ENCODE data around the gene GPR26.

GPR26 gene

GRCh38 chr10:123648595-123648994 lies 17.6 kb upstream of the GPR26 start:
- no peak overlapping the region for H3K4me3 ChIP-seq (ENCODE audit: low read length)
- no peaks in the 10 kb centered on the region for H3K27me3 ChIP-seq (ENCODE audit: insufficient read depth, low read length)
- no peak overlapping the region for H3K9ac ChIP-seq (ENCODE audit: low read depth, low read length)
- 44% methylated on average over 2 of the region's 2 CpGs for WGBS
- H3K4me1 ChIP-seq (ENCODE audit: insufficient read depth, low read length): no peaks in the 10 kb centered on the region
- H3K27ac ChIP-seq (ENCODE audit: low read depth, low read length): no peak overlapping the region
- H3K9me3 ChIP-seq (ENCODE audit: insufficient read depth, low read depth, low read length): no peaks in the 10 kb centered on the region
- no peaks in the 10 kb centered on the region for H3K36me3 ChIP-seq (ENCODE audit: insufficient read depth, low read length)

- 93% methylated on average over 4 of the region's 4 CpGs for WGBS
- no peaks in the 10 kb centered on the region for H3K36me3 ChIP-seq (ENCODE audit: insufficient read depth, low read length)
- H3K27ac ChIP-seq (ENCODE audit: low read depth, low read length): no peak overlapping the region
- no peaks in the 10 kb centered on the region for H3K27me3 ChIP-seq (ENCODE audit: insufficient read depth, low read length)
- H3K9me3 ChIP-seq (ENCODE audit: insufficient read depth, low read depth, low read length): peaks cover 4% of the 10 kb centered on the region; the same call in 1 of the 2 replicates
- no peaks in the 10 kb centered on the region for H3K4me1 ChIP-seq (ENCODE audit: insufficient read depth, low read length)
- H3K4me3 ChIP-seq (ENCODE audit: low read length): no peak overlapping the region
- no peak overlapping the region for H3K9ac ChIP-seq (ENCODE audit: low read depth, low read length)
These were observed 16.5 kb upstream of the GPR26 start for GRCh38 chr10:123649676-123650075.

GRCh38 chr10:123651421-123652047 lies 14.6 kb upstream of the GPR26 start:
- Histone ChIP-seq H3K9me3 (ENCODE audit: insufficient read depth, low read depth, low read length) (peaks cover 4% of the 10 kb centered on the region; the same call in 1 of the 2 replicates), H3K4me3 (ENCODE audit: low read length) (no peak overlapping the region), H3K36me3 (ENCODE audit: insufficient read depth, low read length) (no peaks in the 10 kb centered on the region), H3K9ac (ENCODE audit: low read depth, low read length) (no peak overlapping the region), H3K4me1 (ENCODE audit: insufficient read depth, low read length) (peaks cover 6% of the 10 kb centered on the region; the same call in 1 of the 2 replicates), H3K27me3 (ENCODE audit: insufficient read depth, low read length) (no peaks in the 10 kb centered on the region), H3K27ac (ENCODE audit: low read depth, low read length) (no peak overlapping the region)
- 86% methylated on average over 6 of the region's 6 CpGs for WGBS

- WGBS: 8% methylated on average over 2 of the region's 2 CpGs
- peaks cover 4% of the 10 kb centered on the region; the same call in 1 of the 2 replicates for H3K9me3 ChIP-seq (ENCODE audit: insufficient read depth, low read depth, low read length)
- peaks cover 6% of the 10 kb centered on the region; the same call in 1 of the 2 replicates for H3K4me1 ChIP-seq (ENCODE audit: insufficient read depth, low read length)
- no peak overlapping the region for H3K27ac ChIP-seq (ENCODE audit: low read depth, low read length)
- no peaks in the 10 kb centered on the region for H3K27me3 ChIP-seq (ENCODE audit: insufficient read depth, low read length)
- H3K4me3 ChIP-seq (ENCODE audit: low read length): no peak overlapping the region
- no peak overlapping the region for H3K9ac ChIP-seq (ENCODE audit: low read depth, low read length)
- H3K36me3 ChIP-seq (ENCODE audit: insufficient read depth, low read length): no peaks in the 10 kb centered on the region
These were observed 10.4 kb upstream of the GPR26 start for GRCh38 chr10:123655751-123656150.

GRCh38 chr10:123663522-123663921 lies 2.6 kb upstream of the GPR26 start:
- H3K4me3 ChIP-seq (ENCODE audit: low read length): no peak overlapping the region
- WGBS: 38% methylated on average over 3 of the region's 3 CpGs
- H3K27ac ChIP-seq (ENCODE audit: low read depth, low read length): no peak overlapping the region
- H3K36me3 ChIP-seq (ENCODE audit: insufficient read depth, low read length): no peaks in the 10 kb centered on the region
- H3K4me1 ChIP-seq (ENCODE audit: insufficient read depth, low read length): no peaks in the 10 kb centered on the region
- H3K27me3 ChIP-seq (ENCODE audit: insufficient read depth, low read length): peaks cover 47% of the 10 kb centered on the region
- no peaks in the 10 kb centered on the region for H3K9me3 ChIP-seq (ENCODE audit: insufficient read depth, low read depth, low read length)
- H3K9ac ChIP-seq (ENCODE audit: low read depth, low read length): no peak overlapping the region

GRCh38 chr10:123665491-123666286 lies 466 bp upstream of the GPR26 start:
- H3K9ac ChIP-seq (ENCODE audit: low read depth, low read length): no peak overlapping the region
- H3K4me3 ChIP-seq (ENCODE audit: low read length): peak overlapping the region; percentile 43
- no peaks in the 10 kb centered on the region for H3K36me3 ChIP-seq (ENCODE audit: insufficient read depth, low read length)
- no peaks in the 10 kb centered on the region for H3K9me3 ChIP-seq (ENCODE audit: insufficient read depth, low read depth, low read length)
- no peak overlapping the region for H3K27ac ChIP-seq (ENCODE audit: low read depth, low read length)
- peaks cover 65% of the 10 kb centered on the region for H3K27me3 ChIP-seq (ENCODE audit: insufficient read depth, low read length)
- H3K4me1 ChIP-seq (ENCODE audit: insufficient read depth, low read length): no peaks in the 10 kb centered on the region
- 6% methylated on average over 47 of the region's 47 CpGs for WGBS

- Histone ChIP-seq H3K27me3 (ENCODE audit: insufficient read depth, low read length) (peaks cover 54% of the 10 kb centered on the region), H3K4me3 (ENCODE audit: low read length) (no peak overlapping the region), H3K4me1 (ENCODE audit: insufficient read depth, low read length) (no peaks in the 10 kb centered on the region; the same call in 1 of the 2 replicates), H3K9ac (ENCODE audit: low read depth, low read length) (no peak overlapping the region), H3K27ac (ENCODE audit: low read depth, low read length) (no peak overlapping the region), H3K36me3 (ENCODE audit: insufficient read depth, low read length) (no peaks in the 10 kb centered on the region), H3K9me3 (ENCODE audit: insufficient read depth, low read depth, low read length) (no peaks in the 10 kb centered on the region)
These were observed 3.7 kb downstream of the GPR26 start for GRCh38 chr10:123669886-123670285.

GRCh38 chr10:123673198-123673597 lies 7.0 kb downstream of the GPR26 start:
- Histone ChIP-seq H3K4me1 (ENCODE audit: insufficient read depth, low read length) (no peaks in the 10 kb centered on the region; the same call in 1 of the 2 replicates), H3K36me3 (ENCODE audit: insufficient read depth, low read length) (no peaks in the 10 kb centered on the region), H3K9me3 (ENCODE audit: insufficient read depth, low read depth, low read length) (no peaks in the 10 kb centered on the region), H3K27me3 (ENCODE audit: insufficient read depth, low read length) (peaks cover 21% of the 10 kb centered on the region), H3K27ac (ENCODE audit: low read depth, low read length) (no peak overlapping the region), H3K4me3 (ENCODE audit: low read length) (no peak overlapping the region), H3K9ac (ENCODE audit: low read depth, low read length) (no peak overlapping the region)
- WGBS: 82% methylated on average over 1 of the region's 1 CpG

GRCh38 chr10:123674741-123675140 lies 8.6 kb downstream of the GPR26 start:
- Histone ChIP-seq H3K27me3 (ENCODE audit: insufficient read depth, low read length) (peaks cover 7% of the 10 kb centered on the region; the same call in 1 of the 2 replicates), H3K4me1 (ENCODE audit: insufficient read depth, low read length) (no peaks in the 10 kb centered on the region; the same call in 1 of the 2 replicates), H3K36me3 (ENCODE audit: insufficient read depth, low read length) (no peaks in the 10 kb centered on the region), H3K4me3 (ENCODE audit: low read length) (no peak overlapping the region), H3K9ac (ENCODE audit: low read depth, low read length) (no peak overlapping the region), H3K9me3 (ENCODE audit: insufficient read depth, low read depth, low read length) (no peaks in the 10 kb centered on the region), H3K27ac (ENCODE audit: low read depth, low read length) (no peak overlapping the region)
- WGBS: 91% methylated on average over 11 of the region's 11 CpGs

GRCh38 chr10:123675811-123676210 lies 9.7 kb downstream of the GPR26 start:
- Histone ChIP-seq H3K4me3 (ENCODE audit: low read length) (no peak overlapping the region), H3K9me3 (ENCODE audit: insufficient read depth, low read depth, low read length) (no peaks in the 10 kb centered on the region), H3K27me3 (ENCODE audit: insufficient read depth, low read length) (no peaks in the 10 kb centered on the region), H3K36me3 (ENCODE audit: insufficient read depth, low read length) (no peaks in the 10 kb centered on the region), H3K27ac (ENCODE audit: low read depth, low read length) (no peak overlapping the region), H3K9ac (ENCODE audit: low read depth, low read length) (no peak overlapping the region), H3K4me1 (ENCODE audit: insufficient read depth, low read length) (no peaks in the 10 kb centered on the region; the same call in 1 of the 2 replicates)
- 60% methylated on average over 3 of the region's 4 CpGs for WGBS

GRCh38 chr10:123677556-123677955 lies 11.4 kb downstream of the GPR26 start:
- H3K9ac ChIP-seq (ENCODE audit: low read depth, low read length): no peak overlapping the region
- H3K27me3 ChIP-seq (ENCODE audit: insufficient read depth, low read length): no peaks in the 10 kb centered on the region
- H3K4me3 ChIP-seq (ENCODE audit: low read length): no peak overlapping the region
- H3K27ac ChIP-seq (ENCODE audit: low read depth, low read length): no peak overlapping the region
- 90% methylated on average over 5 of the region's 6 CpGs for WGBS
- H3K36me3 ChIP-seq (ENCODE audit: insufficient read depth, low read length): no peaks in the 10 kb centered on the region
- H3K4me1 ChIP-seq (ENCODE audit: insufficient read depth, low read length): no peaks in the 10 kb centered on the region
- no peaks in the 10 kb centered on the region for H3K9me3 ChIP-seq (ENCODE audit: insufficient read depth, low read depth, low read length)
